CD4-positive, alpha-beta T cell treated with Interleukin-4 for 1 hour (primary cell): ENCODE measurements around the gene ANKRD23.
A peak's percentile ranks its signal among the peaks of the same experiment; 100 is the strongest.
"Not testable (repeated sequence)": the region's sequence is repeated elsewhere in the genome, so short reads cannot be mapped to it uniquely, and the experiment has no call there.

Experiments
- DNase-seq, 2 donors: peaks; one replicate each; pipeline ENCODE4 v3.0.0-alpha.2; 2020 to 2022

The ANKRD23 gene

DNA sequence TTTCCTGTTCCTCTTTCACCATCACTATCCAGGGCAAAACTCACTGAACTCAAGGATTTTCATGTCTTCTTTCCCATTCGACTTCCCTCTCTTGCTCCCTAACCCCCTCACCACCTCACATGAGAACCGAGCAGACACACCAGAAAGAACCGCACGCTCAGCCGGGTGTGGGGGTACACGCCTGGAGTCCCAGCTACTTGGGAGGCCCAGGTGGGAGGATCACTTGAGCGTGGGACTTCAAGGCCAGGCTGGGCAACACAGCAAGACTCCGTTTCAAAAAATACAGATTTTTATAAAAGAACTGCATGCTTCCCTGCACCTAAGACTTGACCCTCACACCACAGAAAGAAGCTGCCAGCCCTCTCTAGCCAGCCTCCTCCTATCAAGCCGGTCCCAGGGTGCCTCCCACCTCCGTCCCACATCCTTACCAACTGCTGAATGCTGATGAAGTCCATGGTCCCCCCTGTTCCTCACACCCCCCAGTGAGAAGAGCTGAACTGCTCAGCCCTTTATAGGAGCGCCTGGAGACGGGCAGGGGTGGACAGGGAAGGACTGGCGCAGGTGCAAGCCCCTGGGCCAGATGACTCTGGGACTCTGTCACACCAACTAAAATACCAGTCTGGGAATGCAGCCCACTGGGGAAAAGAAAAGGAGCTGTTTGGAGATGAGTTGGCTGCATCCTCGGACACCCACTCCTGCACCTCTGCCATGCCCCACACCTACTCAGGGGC lies at the start of gene ANKRD23:
Gene ANKRD23 (minus strand): TSS at position 484 of the 731 bp plus-strand sequence. CDS start 29 bp downstream, at position 455.
- DNase-seq, result no peak

DNA sequence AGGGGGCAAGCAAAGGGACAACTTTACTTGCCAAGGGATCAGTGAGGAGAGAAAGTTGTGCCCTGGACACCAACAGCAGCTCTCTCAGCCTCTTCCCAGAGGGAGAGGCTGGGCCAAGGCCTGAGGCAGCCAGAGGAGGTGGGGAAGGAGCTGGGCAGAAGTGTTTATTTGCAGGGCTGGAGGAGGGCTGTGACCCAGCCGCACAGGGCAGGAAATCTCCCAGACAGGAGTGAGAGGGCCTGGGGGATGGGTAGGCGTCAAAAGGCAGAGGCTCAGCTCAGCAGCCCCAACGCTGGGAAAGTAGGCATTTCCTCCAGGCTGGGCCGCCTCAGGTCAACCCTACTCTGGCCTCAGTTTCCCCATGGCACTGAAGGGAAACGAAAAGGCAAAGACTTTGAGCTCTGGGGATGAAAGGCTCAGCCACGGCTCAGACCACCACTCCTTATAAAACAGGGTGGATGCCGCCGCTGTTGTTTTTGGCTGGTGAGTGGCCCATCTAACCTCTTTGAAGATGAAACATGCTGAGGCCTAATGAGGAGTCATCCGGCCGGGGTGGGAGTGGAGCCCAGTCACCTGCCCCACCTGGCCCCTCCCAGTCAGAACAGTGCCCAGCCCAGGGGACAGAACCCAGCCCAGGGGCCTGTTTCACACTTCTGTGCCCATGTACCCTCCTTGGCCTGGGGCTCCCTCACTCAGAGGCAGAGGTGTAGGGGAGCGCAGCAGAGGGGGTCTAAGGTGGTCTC lies 47.9 kb upstream of the ANKRD23 start:
- no peak for DNase-seq

DNA sequence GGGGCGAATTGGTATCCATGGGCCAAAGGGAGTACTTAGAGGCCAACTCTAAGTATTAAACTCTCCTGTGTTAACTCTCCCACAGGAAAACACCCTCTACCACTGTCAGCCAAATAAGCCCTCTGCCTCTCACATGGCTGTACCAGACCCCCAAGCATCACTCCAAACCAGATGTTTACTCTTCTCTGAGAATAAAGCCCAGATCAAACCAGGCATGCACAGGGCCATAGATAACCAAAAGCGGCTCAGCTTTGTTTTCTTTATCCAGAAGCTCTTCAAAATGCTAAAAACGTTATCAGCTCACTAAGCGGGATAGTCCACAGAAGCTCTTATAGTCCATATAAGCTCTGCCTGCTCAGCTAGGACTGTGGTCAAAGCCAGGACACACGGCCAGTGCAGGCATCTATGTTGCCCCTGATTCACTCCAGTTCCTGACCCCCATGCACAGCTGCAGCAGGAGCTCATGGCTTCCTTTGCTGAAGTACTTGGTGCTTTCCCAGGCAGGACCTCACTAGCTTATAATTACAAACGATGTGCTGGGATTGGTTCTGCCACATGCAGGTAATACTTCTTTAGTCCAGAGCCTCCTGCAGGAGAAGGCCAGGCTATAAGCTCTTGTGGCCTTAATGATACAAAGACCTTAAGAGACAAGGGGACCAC lies 47.0 kb upstream of the ANKRD23 start:
- no peak for DNase-seq

- no peak for DNase-seq
These were observed 46.4 kb upstream of the ANKRD23 start for GRCh38 chr2:96890252-96890651.

- not testable (repeated sequence) for DNase-seq
These were observed 45.7 kb upstream of the ANKRD23 start for GRCh38 chr2:96889502-96889901.

GRCh38 chr2:96888072-96889011 lies 44.5 kb upstream of the ANKRD23 start:
- no peak for DNase-seq

GRCh38 chr2:96887493-96888012 lies 43.7 kb upstream of the ANKRD23 start:
- DNase-seq, result no peak

DNA sequence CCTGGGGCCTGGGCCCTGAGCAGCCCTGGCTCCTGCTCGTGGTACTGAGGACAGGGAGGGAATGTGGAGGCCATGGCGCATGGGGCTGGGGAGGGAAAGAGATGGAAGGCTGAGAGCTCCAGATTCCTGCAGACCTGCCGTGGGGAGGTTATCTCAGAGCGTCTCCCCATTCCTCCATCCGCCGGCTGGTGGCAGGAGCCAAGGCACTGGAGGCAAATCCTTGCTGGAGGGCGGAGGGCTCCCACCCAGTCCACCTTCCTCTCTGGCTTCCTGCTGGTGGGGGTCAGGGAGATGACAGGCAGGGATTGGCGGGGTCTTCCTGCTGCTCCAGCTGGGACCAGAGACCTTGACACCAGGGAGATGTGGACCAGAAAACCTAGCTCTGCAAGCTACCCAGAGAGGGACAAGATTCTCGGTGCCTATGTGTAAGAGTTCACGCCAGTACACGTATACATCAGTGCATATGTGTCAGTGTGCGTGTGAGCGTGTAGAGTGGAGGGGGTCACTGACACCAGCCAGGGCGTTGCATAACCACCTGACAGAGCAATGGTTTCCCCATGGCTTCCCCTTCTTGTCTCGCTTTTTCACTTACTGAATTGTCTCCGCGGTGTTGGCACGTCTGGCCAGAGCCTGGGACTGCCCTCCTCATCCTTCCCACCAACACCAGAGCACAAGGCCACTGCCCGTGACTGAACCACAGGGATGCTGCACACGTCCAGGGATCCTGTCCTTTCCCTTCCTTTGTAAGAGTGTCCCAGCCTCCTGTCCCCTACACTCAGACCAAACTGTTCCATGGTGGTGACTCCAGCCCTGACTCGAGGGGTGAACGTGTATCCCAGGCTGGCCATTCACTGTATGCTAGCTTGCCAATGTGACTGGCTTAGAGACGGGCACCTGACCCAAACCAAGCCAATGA lies 41.9 kb upstream of the ANKRD23 start:
- peak in 1 of 2 donors; percentile 58 for DNase-seq

GRCh38 chr2:96884299-96885094 lies 40.7 kb upstream of the ANKRD23 start:
- no peak for DNase-seq

DNA sequence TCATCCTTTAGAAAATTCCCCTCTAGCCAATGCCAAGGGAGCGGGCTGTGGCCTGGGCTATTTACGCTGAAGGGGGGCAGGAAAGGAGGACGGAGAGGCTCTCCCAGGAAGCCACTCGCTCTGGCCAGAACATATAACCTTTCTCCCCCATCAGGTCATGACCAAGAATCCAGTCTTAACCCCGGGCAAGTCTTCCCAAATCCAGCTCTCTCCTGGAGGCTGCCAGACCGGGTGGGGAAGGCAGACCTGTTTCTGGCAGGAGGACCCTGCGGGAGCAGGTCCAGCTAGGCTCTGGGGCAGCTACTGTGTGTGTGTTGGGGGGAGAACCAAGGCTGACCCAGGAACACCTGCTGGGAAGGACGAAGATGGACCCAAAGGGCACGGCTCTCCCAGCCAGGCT lies 39.5 kb upstream of the ANKRD23 start:
- DNase-seq, result no peak

GRCh38 chr2:96882906-96883305 lies 39.1 kb upstream of the ANKRD23 start:
- DNase-seq, result no peak

- no peak for DNase-seq
These were observed 38.4 kb upstream of the ANKRD23 start for GRCh38 chr2:96882230-96882629.

DNA sequence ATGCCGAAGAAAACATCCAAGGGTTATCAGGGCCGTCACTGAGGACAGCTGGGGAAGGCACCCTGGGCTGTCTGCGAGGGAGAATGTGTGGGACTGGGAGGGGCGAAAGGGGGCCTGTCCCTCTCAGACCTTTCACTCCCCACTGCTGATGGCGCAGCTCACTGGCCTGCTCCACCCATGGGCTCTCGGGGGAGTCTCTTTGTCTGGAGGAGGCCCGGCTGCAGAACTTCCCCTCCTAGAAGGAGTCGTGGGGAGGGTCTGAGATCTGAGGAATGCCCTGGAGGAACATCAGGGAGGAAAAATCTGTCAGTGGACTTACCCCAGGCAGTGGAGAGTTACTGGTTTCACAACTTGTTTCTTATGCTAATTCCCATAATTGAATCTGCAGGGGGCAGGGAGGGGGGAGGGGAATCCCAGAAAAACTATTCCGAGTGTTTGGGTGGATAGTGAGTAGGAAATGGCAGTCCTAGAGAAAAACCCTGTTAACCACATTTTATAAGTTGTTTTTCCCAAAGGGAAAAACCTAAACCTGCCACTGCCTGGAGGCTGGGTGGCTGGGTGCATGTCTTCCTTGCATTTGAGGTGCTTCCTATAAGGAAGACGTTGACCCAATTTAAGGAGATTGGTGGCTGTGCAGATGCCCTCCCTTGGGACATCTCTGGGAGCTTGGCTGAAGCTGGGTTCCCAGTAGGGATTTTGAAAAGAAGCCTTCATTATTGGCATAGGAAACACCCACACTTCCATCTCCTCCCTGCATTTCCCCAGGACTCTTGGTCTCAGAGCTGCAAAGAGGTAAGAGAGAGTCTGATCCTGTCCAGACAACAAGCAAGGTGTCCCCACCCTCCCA lies 37.8 kb upstream of the ANKRD23 start:
- no peak for DNase-seq

GRCh38 chr2:96880891-96881273 lies 37.1 kb upstream of the ANKRD23 start:
- no peak for DNase-seq

DNA sequence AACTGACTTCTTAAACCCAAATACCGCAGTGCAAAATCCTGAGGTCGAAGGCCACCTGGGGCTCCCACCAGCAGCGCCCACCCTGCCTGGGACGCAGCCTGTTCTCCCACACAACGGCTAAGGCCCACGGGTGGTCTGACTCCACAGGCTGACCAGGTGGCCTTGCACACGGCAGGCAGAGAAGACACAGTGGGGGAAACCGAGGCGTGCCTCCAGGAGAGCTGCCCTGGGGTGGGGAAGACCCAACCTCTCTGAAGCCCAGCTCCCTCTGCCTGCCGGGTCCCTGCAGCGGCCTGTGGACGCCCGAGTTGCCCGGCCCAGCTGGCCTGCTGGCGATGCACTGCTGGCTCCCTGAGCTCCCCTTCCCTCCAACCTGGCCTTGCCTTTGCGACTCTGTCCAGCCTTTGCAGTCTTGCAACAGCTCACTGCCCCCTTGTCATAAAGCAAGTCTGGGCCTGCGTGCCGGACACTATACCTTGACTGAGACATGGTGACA lies 35.8 kb upstream of the ANKRD23 start:
- DNase-seq, result no peak

DNA sequence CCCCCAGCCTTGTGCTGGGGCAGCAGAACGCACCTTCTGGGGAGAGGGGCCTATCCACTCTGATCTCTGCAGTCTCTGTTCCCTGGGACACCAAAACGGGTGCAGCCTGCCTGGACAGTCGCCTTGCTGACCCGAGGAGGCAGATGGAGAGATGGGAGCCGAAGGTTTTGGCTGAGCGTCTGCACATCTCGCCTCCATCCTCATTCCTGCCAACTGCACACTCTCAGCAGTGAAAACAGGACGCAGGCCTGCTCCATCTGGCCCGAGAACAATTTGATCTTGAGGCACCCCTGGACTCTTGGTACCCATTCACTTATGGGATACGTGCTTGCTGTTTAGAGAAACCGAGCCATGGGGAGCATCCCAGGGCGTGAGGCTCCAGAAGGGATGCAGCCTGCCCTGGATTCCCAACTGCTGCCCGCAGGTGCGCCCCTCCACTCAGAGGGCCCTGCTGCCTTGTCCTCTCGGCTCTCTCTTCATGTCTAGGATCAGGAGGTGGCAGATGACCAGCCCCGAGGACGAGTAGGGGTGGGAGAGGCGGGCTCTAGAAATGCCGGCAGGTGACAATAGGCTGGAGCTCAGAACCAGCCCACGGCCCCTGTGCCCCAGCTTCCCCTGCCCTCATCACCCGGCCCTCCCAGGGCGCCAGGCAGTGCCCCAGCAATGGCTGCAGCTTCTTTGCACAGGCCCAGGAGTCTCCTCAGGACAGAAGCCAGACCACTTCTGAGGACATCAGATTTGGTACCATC lies 35.1 kb upstream of the ANKRD23 start:
- DNase-seq, result no peak

DNA sequence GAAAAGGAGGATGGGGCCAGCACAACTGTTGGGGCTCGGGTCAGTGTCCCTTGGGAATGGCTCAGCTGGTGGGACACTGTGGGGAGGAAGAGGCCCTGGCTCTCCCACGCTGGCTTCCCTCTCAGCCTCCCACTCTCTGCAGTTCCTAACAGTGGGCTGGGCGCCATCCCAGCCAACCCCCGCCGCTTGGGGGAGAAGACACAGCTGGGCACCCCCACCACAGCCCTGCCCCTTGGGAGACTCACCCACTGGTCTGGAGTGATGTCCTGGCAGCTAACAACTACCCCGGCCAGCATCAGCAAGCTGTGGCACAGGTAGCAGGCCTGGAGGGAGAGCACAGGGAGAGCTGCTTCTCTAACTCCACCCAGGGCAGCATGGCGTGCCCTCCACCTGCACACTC lies 34.4 kb upstream of the ANKRD23 start:
- DNase-seq, result no peak

- no peak for DNase-seq
These were observed 33.8 kb upstream of the ANKRD23 start for GRCh38 chr2:96877631-96878092.
